GM12892 (cell line): ENCODE measurements around the gene SERPIND1.

Source experiments
- POLR2A ChIP-seq: IDR thresholded peaks from 2 replicates; pipeline ENCODE4 v1.6.1; 2011; ENCODE audit warnings: low read depth, low read length, control low read depth
- POLR2AphosphoS5 ChIP-seq: IDR thresholded peaks from 2 replicates; pipeline ENCODE4 v1.6.1; 2011; ENCODE audit warnings: low read depth, low read length, control low read depth
- TAF1 ChIP-seq: IDR thresholded peaks from 2 replicates; pipeline ENCODE4 v1.6.1; 2011; ENCODE audit warnings: low read depth, mild to moderate bottlenecking, control low read depth, low read length, borderline replicate concordance

- TF ChIP-seq POLR2A (no peak), TAF1 (no peak), POLR2AphosphoS5 (no peak)
Measured at GRCh38 chr22:20834206-20834605, 60.3 kb downstream of the SERPIND1 start.
